WTC11 (cell line): ENCODE measurements around the gene PCDHB12. TPM values are rescaled to one million over a fixed set of nuclear protein-coding genes. Genes with fewer than 3 reads are reported as not detected.
A peak's percentile ranks its signal among the peaks of the same experiment; 100 is the strongest.

Source experiments
- ATAC-seq: fragments of 200-7000 bp; cut with Tn5 transposase; 2 replicates; pipeline ENCODE4 v1.10.0; 2021; ENCODE audit warnings: mild to moderate bottlenecking, moderate library complexity
- CTCF ChIA-PET: fragments of 300-600 bp; sonication (Branson Sonifier 250); formaldehyde crosslinking; loops from one replicate; lab custom pipeline; 2021; ENCODE audit warnings: antibody characterized with exemption; lab: Charles Lee
- POLR2A ChIA-PET: fragments of 350-600 bp; sonication (Branson Sonifier 250); formaldehyde crosslinking; loops from one replicate; lab custom pipeline; 2021; ENCODE audit warnings: antibody characterized with exemption; lab: Charles Lee
- DNase-seq: peaks from one replicate; pipeline ENCODE4 v3.0.0; 2021; ENCODE audit warnings: low spot score
- H3K27ac Mint-ChIP-seq: 2 replicates; pipeline ENCODE4 v1.8.0; 2021; ENCODE audit warnings: mixed read lengths
- H3K27me3 Mint-ChIP-seq: 2 replicates; pipeline ENCODE4 v1.8.0; 2021; ENCODE audit warnings: low read depth, mild to moderate bottlenecking, moderate library complexity, mixed read lengths
- H3K36me3 Mint-ChIP-seq: 2 replicates; pipeline ENCODE4 v1.8.0; 2021; ENCODE audit warnings: mixed read lengths
- H3K4me1 Mint-ChIP-seq: 2 replicates; pipeline ENCODE4 v1.8.0; 2022; ENCODE audit warnings: mixed read lengths
- H3K4me3 Mint-ChIP-seq: 2 replicates; pipeline ENCODE4 v1.8.0; 2021; ENCODE audit warnings: mild to moderate bottlenecking, moderate library complexity, mixed read lengths
- H3K9me3 Mint-ChIP-seq: 2 replicates; pipeline ENCODE4 v1.8.0; 2021; ENCODE audit warnings: mixed read lengths
- CREB1 ChIP-seq: sonication (generic); formaldehyde crosslinking; IDR thresholded peaks from 2 replicates; pipeline ENCODE4 v1.8.0; 2023; ENCODE audit warnings: mild to moderate bottlenecking, missing genetic modification reagents
- EMX1 ChIP-seq: fragments of 250-450 bp; sonication (Bioruptor Pico); IDR thresholded peaks from 2 replicates; pipeline ENCODE4 v1.8.0; 2021; ENCODE audit warnings: mild to moderate bottlenecking
- FOXJ3 ChIP-seq: sonication (generic); formaldehyde crosslinking; IDR thresholded peaks from 2 replicates; pipeline ENCODE4 v1.9.0; 2021; ENCODE audit warnings: missing genetic modification reagents, mild to moderate bottlenecking, borderline replicate concordance
- IRF2 ChIP-seq: sonication (generic); formaldehyde crosslinking; IDR thresholded peaks from 2 replicates; pipeline ENCODE4 v1.8.0; 2022; ENCODE audit warnings: low read depth, missing genetic modification reagents, borderline replicate concordance
- JUN ChIP-seq: sonication (generic); formaldehyde crosslinking; IDR thresholded peaks from 2 replicates; pipeline ENCODE4 v1.8.0; 2023; ENCODE audit warnings: mild to moderate bottlenecking, missing genetic modification reagents
- KAT7 ChIP-seq: sonication (generic); formaldehyde crosslinking; IDR thresholded peaks from 2 replicates; pipeline ENCODE4 v1.8.1; 2023; ENCODE audit warnings: missing genetic modification reagents, mild to moderate bottlenecking, borderline replicate concordance
- NFATC4 ChIP-seq: fragments of 250-450 bp; sonication (Bioruptor Pico); IDR thresholded peaks from 2 replicates; pipeline ENCODE4 v1.9.0; 2021; ENCODE audit warnings: mild to moderate bottlenecking
- PRRX2 ChIP-seq: fragments of 250-450 bp; sonication (Bioruptor Pico); IDR thresholded peaks from 2 replicates; pipeline ENCODE4 v1.8.0; 2021; ENCODE audit warnings: mild to moderate bottlenecking
- RORB ChIP-seq: fragments of 250-450 bp; sonication (Bioruptor Pico); IDR thresholded peaks from 2 replicates; pipeline ENCODE4 v1.9.0; 2021; ENCODE audit warnings: mild to moderate bottlenecking
- SOX15 ChIP-seq: fragments of 250-450 bp; sonication (Bioruptor Pico); IDR thresholded peaks from 2 replicates; pipeline ENCODE4 v1.9.0; 2021; ENCODE audit warnings: mild to moderate bottlenecking
- ZNF219 ChIP-seq: sonication (generic); formaldehyde crosslinking; IDR thresholded peaks from 2 replicates; pipeline ENCODE4 v1.8.0; 2023; ENCODE audit warnings: missing genetic modification reagents, mild to moderate bottlenecking, borderline replicate concordance
- ZNF232 ChIP-seq: sonication (generic); formaldehyde crosslinking; IDR thresholded peaks from 2 replicates; pipeline ENCODE4 v1.8.0; 2022; ENCODE audit warnings: mild to moderate bottlenecking, missing genetic modification reagents
- total RNA-seq: library from RNA; stranded (reverse); gene quantifications from 3 replicates; pipeline ENCODE4 v1.2.3, GENCODE V29; 2021
- TF ChIP-seq, protein P1 (sequence below): sonication (generic); formaldehyde crosslinking; IDR thresholded peaks from 2 replicates; pipeline ENCODE4 v1.8.1; 2023; ENCODE audit warnings: mild to moderate bottlenecking, missing genetic modification reagents
- TF ChIP-seq, protein P2 (sequence below): sonication (generic); formaldehyde crosslinking; IDR thresholded peaks from 2 replicates; pipeline ENCODE4 v1.8.1; 2022; ENCODE audit warnings: low read depth, missing genetic modification reagents, borderline replicate concordance
- TF ChIP-seq, protein P3 (sequence below): sonication (generic); formaldehyde crosslinking; conservative IDR thresholded peaks from 2 replicates; pipeline ENCODE4 v1.8.1; 2022; ENCODE audit warnings: mild to moderate bottlenecking, missing genetic modification reagents
- TF ChIP-seq, protein P4 (sequence below): sonication (generic); formaldehyde crosslinking; IDR thresholded peaks from 2 replicates; pipeline ENCODE4 v1.8.1; 2023; ENCODE audit warnings: mild to moderate bottlenecking, missing genetic modification reagents, moderate library complexity
- TF ChIP-seq, protein P5 (sequence below): sonication (generic); formaldehyde crosslinking; conservative IDR thresholded peaks from 2 replicates; pipeline ENCODE4 v1.8.1; 2023; ENCODE audit warnings: mild to moderate bottlenecking, low read depth, missing genetic modification reagents, moderate library complexity
- TF ChIP-seq, protein P6 (sequence below): sonication (generic); formaldehyde crosslinking; IDR thresholded peaks from 2 replicates; pipeline ENCODE4 v1.8.0; 2022; ENCODE audit warnings: mild to moderate bottlenecking, missing genetic modification reagents
- TF ChIP-seq, protein P7 (sequence below): sonication (generic); formaldehyde crosslinking; IDR thresholded peaks from 2 replicates; pipeline ENCODE4 v1.8.0; 2023; ENCODE audit warnings: missing genetic modification reagents, mild to moderate bottlenecking, borderline replicate concordance
- TF ChIP-seq, protein P8 (sequence below): fragments of 200-600 bp; IDR thresholded peaks from 2 replicates; pipeline ENCODE4 v1.8.0; 2022; ENCODE audit warnings: antibody characterized with exemption

Gene PCDHB12
- total RNA-seq, 1 experiment from 2014 or later, result 2.7 TPM

DNA sequence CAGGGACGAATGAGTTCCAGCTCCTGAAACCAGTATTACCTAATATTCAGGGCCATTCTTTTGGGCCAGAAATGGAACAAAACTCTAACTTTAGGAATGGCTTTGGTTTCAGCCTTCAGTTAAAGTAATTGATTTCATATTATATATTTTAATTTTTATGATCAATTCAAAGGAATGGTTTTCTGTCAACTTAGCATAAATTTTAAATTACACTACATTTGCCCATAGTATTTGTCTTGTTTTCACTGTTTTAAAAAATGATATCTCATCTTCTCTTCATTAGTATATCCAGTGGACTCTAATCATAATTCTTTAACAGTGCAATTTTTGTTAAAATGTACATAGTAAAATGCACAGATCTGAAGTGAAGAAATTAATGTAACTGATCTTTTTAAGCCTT is 28.2 kb upstream of the PCDHB12 start:
- no peak overlapping the region for H3K27ac Mint-ChIP-seq
- H3K27me3 Mint-ChIP-seq, result no peaks in the 10 kb centered on the region; the same call in 1 of the 2 replicates
- ChIA-PET CTCF (interaction anchor here (0.8 to 3.0 kb wide), 2 partner anchors 12 to 24 kb away, joined by 6 to 41 read pairs; partner anchors contain the start of gene PCDHB10), POLR2A (no interaction called here)
- H3K9me3 Mint-ChIP-seq, result peaks cover 15% of the 10 kb centered on the region
- ATAC-seq (no peak), DNase-seq (no peak)
- TF ChIP-seq ZNF232 (no peak), IRF2 (CRISPR knock-in tag) (no peak), FOXJ3 (CRISPR knock-in tag) (no peak), NFATC4 (CRISPR knock-in tag) (no peak), PRRX2 (no peak), ZNF219 (no peak), SOX15 (no peak), RORB (CRISPR knock-in tag) (no peak), CREB1 (CRISPR knock-in tag) (no peak), JUN (no peak)
- TF ChIP-seq, protein P1, sequence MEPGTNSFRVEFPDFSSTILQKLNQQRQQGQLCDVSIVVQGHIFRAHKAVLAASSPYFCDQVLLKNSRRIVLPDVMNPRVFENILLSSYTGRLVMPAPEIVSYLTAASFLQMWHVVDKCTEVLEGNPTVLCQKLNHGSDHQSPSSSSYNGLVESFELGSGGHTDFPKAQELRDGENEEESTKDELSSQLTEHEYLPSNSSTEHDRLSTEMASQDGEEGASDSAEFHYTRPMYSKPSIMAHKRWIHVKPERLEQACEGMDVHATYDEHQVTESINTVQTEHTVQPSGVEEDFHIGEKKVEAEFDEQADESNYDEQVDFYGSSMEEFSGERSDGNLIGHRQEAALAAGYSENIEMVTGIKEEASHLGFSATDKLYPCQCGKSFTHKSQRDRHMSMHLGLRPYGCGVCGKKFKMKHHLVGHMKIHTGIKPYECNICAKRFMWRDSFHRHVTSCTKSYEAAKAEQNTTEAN (CRISPR knock-in tag), result no peak
- TF ChIP-seq, protein P2, sequence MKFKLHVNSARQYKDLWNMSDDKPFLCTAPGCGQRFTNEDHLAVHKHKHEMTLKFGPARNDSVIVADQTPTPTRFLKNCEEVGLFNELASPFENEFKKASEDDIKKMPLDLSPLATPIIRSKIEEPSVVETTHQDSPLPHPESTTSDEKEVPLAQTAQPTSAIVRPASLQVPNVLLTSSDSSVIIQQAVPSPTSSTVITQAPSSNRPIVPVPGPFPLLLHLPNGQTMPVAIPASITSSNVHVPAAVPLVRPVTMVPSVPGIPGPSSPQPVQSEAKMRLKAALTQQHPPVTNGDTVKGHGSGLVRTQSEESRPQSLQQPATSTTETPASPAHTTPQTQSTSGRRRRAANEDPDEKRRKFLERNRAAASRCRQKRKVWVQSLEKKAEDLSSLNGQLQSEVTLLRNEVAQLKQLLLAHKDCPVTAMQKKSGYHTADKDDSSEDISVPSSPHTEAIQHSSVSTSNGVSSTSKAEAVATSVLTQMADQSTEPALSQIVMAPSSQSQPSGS, result no peak
- TF ChIP-seq, protein P3, sequence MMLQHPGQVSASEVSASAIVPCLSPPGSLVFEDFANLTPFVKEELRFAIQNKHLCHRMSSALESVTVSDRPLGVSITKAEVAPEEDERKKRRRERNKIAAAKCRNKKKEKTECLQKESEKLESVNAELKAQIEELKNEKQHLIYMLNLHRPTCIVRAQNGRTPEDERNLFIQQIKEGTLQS (CRISPR knock-in tag), result no peak
- TF ChIP-seq, protein P4, sequence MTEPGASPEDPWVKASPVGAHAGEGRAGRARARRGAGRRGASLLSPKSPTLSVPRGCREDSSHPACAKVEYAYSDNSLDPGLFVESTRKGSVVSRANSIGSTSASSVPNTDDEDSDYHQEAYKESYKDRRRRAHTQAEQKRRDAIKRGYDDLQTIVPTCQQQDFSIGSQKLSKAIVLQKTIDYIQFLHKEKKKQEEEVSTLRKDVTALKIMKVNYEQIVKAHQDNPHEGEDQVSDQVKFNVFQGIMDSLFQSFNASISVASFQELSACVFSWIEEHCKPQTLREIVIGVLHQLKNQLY (CRISPR knock-in tag), result no peak
- H3K4me3 Mint-ChIP-seq, result no peak overlapping the region
- peaks cover 13% of the 10 kb centered on the region for H3K4me1 Mint-ChIP-seq
- H3K36me3 Mint-ChIP-seq, result peaks cover 19% of the 10 kb centered on the region

DNA sequence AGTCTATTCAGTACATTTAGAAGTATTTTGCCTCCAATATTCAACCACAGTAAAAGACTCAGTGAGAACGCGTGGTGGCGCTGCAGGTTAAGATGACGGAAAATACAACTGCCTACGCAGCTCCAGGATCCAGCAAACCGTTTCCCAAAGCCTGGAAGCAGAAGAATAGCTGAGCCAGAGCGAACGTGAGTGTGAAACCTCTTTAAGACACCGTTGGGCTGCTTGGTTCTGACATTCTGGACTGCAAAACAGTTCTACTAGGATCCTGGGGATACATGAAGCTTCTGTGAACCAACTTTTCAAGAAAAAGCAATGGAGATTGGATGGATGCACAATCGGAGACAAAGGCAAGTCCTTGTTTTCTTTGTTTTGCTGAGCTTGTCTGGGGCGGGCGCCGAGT is 26.3 kb upstream of the PCDHB12 start, which contains the start of gene PCDHB16:
TSS of gene PCDHB16 (plus strand) at position 140 of the 400 bp plus-strand sequence. CDS start at position 313, 173 bp downstream.
- POLR2A ChIA-PET, result interaction anchor here (0.6 kb wide), 1 partner anchor 65 kb away, joined by 3 read pairs; no protein-coding TSS in a partner anchor
- H3K27me3 Mint-ChIP-seq, result no peaks in the 10 kb centered on the region; the same call in 1 of the 2 replicates
- peak within 1 kb of the TSS; percentile 52; the same call in 1 of the 2 replicates for H3K27ac Mint-ChIP-seq
- H3K9me3 Mint-ChIP-seq, result peaks cover 15% of the 10 kb centered on the region
- peaks cover 19% of the 10 kb centered on the region for H3K36me3 Mint-ChIP-seq
- peak within 1 kb of the TSS; percentile 68 for H3K4me3 Mint-ChIP-seq
- CTCF ChIA-PET, result interaction anchor here (0.6 to 3.0 kb wide), 59 partner anchors 8 to 455 kb away, joined by 3 to 41 read pairs (median 5); partner anchors contain the start of genes HDAC3, PCDHB10, PCDHB11 and PCDHB12
- peak; percentile 78 for DNase-seq
- ATAC-seq, result peak; percentile 70
- H3K4me1 Mint-ChIP-seq, result peaks cover 16% of the 10 kb centered on the region
- TF ChIP-seq EMX1 (CRISPR knock-in tag), result no peak
- no peak for TF ChIP-seq KAT7 (CRISPR knock-in tag)
- TF ChIP-seq, protein P5, sequence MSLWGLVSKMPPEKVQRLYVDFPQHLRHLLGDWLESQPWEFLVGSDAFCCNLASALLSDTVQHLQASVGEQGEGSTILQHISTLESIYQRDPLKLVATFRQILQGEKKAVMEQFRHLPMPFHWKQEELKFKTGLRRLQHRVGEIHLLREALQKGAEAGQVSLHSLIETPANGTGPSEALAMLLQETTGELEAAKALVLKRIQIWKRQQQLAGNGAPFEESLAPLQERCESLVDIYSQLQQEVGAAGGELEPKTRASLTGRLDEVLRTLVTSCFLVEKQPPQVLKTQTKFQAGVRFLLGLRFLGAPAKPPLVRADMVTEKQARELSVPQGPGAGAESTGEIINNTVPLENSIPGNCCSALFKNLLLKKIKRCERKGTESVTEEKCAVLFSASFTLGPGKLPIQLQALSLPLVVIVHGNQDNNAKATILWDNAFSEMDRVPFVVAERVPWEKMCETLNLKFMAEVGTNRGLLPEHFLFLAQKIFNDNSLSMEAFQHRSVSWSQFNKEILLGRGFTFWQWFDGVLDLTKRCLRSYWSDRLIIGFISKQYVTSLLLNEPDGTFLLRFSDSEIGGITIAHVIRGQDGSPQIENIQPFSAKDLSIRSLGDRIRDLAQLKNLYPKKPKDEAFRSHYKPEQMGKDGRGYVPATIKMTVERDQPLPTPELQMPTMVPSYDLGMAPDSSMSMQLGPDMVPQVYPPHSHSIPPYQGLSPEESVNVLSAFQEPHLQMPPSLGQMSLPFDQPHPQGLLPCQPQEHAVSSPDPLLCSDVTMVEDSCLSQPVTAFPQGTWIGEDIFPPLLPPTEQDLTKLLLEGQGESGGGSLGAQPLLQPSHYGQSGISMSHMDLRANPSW (CRISPR knock-in tag), result no peak
- TF ChIP-seq, protein P6, sequence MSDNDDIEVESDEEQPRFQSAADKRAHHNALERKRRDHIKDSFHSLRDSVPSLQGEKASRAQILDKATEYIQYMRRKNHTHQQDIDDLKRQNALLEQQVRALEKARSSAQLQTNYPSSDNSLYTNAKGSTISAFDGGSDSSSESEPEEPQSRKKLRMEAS, result 0 out of 2 replicates have a peak, but pooled peaks have one; percentile 16
- TF ChIP-seq, protein P7, sequence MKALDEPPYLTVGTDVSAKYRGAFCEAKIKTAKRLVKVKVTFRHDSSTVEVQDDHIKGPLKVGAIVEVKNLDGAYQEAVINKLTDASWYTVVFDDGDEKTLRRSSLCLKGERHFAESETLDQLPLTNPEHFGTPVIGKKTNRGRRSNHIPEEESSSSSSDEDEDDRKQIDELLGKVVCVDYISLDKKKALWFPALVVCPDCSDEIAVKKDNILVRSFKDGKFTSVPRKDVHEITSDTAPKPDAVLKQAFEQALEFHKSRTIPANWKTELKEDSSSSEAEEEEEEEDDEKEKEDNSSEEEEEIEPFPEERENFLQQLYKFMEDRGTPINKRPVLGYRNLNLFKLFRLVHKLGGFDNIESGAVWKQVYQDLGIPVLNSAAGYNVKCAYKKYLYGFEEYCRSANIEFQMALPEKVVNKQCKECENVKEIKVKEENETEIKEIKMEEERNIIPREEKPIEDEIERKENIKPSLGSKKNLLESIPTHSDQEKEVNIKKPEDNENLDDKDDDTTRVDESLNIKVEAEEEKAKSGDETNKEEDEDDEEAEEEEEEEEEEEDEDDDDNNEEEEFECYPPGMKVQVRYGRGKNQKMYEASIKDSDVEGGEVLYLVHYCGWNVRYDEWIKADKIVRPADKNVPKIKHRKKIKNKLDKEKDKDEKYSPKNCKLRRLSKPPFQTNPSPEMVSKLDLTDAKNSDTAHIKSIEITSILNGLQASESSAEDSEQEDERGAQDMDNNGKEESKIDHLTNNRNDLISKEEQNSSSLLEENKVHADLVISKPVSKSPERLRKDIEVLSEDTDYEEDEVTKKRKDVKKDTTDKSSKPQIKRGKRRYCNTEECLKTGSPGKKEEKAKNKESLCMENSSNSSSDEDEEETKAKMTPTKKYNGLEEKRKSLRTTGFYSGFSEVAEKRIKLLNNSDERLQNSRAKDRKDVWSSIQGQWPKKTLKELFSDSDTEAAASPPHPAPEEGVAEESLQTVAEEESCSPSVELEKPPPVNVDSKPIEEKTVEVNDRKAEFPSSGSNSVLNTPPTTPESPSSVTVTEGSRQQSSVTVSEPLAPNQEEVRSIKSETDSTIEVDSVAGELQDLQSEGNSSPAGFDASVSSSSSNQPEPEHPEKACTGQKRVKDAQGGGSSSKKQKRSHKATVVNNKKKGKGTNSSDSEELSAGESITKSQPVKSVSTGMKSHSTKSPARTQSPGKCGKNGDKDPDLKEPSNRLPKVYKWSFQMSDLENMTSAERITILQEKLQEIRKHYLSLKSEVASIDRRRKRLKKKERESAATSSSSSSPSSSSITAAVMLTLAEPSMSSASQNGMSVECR (CRISPR knock-in tag), result no peak
- TF ChIP-seq, protein P8, sequence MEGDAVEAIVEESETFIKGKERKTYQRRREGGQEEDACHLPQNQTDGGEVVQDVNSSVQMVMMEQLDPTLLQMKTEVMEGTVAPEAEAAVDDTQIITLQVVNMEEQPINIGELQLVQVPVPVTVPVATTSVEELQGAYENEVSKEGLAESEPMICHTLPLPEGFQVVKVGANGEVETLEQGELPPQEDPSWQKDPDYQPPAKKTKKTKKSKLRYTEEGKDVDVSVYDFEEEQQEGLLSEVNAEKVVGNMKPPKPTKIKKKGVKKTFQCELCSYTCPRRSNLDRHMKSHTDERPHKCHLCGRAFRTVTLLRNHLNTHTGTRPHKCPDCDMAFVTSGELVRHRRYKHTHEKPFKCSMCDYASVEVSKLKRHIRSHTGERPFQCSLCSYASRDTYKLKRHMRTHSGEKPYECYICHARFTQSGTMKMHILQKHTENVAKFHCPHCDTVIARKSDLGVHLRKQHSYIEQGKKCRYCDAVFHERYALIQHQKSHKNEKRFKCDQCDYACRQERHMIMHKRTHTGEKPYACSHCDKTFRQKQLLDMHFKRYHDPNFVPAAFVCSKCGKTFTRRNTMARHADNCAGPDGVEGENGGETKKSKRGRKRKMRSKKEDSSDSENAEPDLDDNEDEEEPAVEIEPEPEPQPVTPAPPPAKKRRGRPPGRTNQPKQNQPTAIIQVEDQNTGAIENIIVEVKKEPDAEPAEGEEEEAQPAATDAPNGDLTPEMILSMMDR, result peak; percentile 61
